Activated gamma-delta T cell (primary cell): ENCODE data around the gene HUS1.
"Not testable (repeated sequence)": the region's sequence is repeated elsewhere in the genome, so short reads cannot be mapped to it uniquely, and the experiment has no call there.

ENCODE experiments used
- DNase-seq: peaks from one replicate; lab custom pipeline; 2025; lab: John Stamatoyannopoulos, UW
- total RNA-seq, 2 donors: gene quantifications; one replicate each; lab custom pipeline; 2026; lab: John Stamatoyannopoulos, UW

The HUS1 gene
- 40.1 to 42.5 reads per million in 2 donors for total RNA-seq

- DNase-seq: peak; percentile 78
Observed at GRCh38 chr7:47979145-47979831, at the start of gene HUS1. TSS of gene HUS1 (minus strand) at chr7:47979615. CDS start at chr7:47979519, 96 bp downstream.

GRCh38 chr7:48028938-48029337, 49.5 kb upstream of the HUS1 start, which contains the start of gene SUN3:
TSS of gene SUN3 (minus strand) at chr7:48029107. CDS start at chr7:48028938, 169 bp downstream.
- DNase-seq: no peak

- no peak for DNase-seq
Observed at GRCh38 chr7:48025624-48026023, 46.2 kb upstream of the HUS1 start.

GRCh38 chr7:48017674-48018073, 38.3 kb upstream of the HUS1 start:
- no peak for DNase-seq

GRCh38 chr7:48016641-48017040, 37.2 kb upstream of the HUS1 start:
- no peak for DNase-seq

GRCh38 chr7:48011951-48012350, 32.5 kb upstream of the HUS1 start:
- no peak for DNase-seq

- DNase-seq: no peak
Observed at GRCh38 chr7:48011323-48011722, 31.9 kb upstream of the HUS1 start.

GRCh38 chr7:48009954-48010353, 30.5 kb upstream of the HUS1 start:
- DNase-seq: no peak

GRCh38 chr7:48009257-48009656, 29.8 kb upstream of the HUS1 start:
- DNase-seq: no peak

- DNase-seq: no peak
Observed at GRCh38 chr7:48006866-48007265, 27.5 kb upstream of the HUS1 start.

- DNase-seq: no peak
Observed at GRCh38 chr7:48004638-48005037, 25.2 kb upstream of the HUS1 start.

- DNase-seq: no peak
Observed at GRCh38 chr7:48004032-48004431, 24.6 kb upstream of the HUS1 start.

GRCh38 chr7:48000164-48000563, 20.7 kb upstream of the HUS1 start:
- not testable (repeated sequence) for DNase-seq

GRCh38 chr7:47999413-47999812, 20.0 kb upstream of the HUS1 start:
- no peak for DNase-seq

GRCh38 chr7:47992446-47992845, 13.0 kb upstream of the HUS1 start:
- no peak for DNase-seq

GRCh38 chr7:47991741-47992311, 12.4 kb upstream of the HUS1 start:
- DNase-seq: peak; percentile 69

- DNase-seq: no peak
Observed at GRCh38 chr7:47991270-47991669, 11.9 kb upstream of the HUS1 start.

- DNase-seq: no peak
Observed at GRCh38 chr7:47990592-47990991, 11.2 kb upstream of the HUS1 start.

GRCh38 chr7:47989607-47990400, 10.4 kb upstream of the HUS1 start:
- DNase-seq: not testable (repeated sequence)

- no peak for DNase-seq
Observed at GRCh38 chr7:47988496-47989386, 9.3 kb upstream of the HUS1 start.

- DNase-seq: no peak
Observed at GRCh38 chr7:47982610-47983009, 3.2 kb upstream of the HUS1 start.

- DNase-seq: not testable (repeated sequence)
Observed at GRCh38 chr7:47980648-47981047, 1.2 kb upstream of the HUS1 start.
